ENCODE data around the gene LIMS1. TPM values are rescaled to one million over a fixed set of nuclear protein-coding genes. Genes with fewer than 3 reads are reported as not detected.

Gene LIMS1
- total RNA-seq, 2 donors from 2014 or later, result 82.9 to 90.4 TPM

DNA sequence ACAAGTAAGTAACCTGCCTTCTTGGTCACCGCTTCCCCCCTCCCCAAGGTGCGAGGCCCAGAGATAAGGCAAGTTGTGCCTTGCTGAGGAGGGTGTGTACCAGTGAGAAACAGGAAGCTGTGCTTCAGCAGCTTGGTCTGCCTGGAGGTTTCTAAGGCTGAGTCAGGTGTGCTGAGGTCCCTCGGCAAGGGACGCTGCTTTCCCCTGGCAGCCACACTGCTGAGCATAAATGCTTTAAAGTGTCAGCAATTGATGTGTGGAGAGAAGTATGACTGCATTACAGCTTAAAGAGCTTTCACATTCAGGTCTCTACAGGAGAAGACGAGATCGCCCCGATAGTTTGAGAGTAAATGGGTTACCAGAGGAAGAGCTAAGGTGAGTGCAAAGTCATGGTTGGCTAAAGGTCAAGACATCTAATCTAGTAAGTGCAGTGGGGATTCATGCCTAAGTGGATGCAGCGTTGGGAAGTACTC, 86.9 kb downstream of the LIMS1 start:
- H3K4me1 ChIP-seq (replicated peaks), result peaks cover 6% of the 10 kb centered on the region
- no peaks in the 10 kb centered on the region for H3K9me3 ChIP-seq
- H3K36me3 ChIP-seq, result no peaks in the 10 kb centered on the region
- peak overlapping the region; percentile 7 to 13 for H3K27ac ChIP-seq
- H3K27me3 ChIP-seq (replicated peaks; ENCODE audit: insufficient read depth), result no peaks in the 10 kb centered on the region
- no peak overlapping the region for H3K4me3 ChIP-seq
- TF ChIP-seq, protein P1, sequence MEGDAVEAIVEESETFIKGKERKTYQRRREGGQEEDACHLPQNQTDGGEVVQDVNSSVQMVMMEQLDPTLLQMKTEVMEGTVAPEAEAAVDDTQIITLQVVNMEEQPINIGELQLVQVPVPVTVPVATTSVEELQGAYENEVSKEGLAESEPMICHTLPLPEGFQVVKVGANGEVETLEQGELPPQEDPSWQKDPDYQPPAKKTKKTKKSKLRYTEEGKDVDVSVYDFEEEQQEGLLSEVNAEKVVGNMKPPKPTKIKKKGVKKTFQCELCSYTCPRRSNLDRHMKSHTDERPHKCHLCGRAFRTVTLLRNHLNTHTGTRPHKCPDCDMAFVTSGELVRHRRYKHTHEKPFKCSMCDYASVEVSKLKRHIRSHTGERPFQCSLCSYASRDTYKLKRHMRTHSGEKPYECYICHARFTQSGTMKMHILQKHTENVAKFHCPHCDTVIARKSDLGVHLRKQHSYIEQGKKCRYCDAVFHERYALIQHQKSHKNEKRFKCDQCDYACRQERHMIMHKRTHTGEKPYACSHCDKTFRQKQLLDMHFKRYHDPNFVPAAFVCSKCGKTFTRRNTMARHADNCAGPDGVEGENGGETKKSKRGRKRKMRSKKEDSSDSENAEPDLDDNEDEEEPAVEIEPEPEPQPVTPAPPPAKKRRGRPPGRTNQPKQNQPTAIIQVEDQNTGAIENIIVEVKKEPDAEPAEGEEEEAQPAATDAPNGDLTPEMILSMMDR (IDR thresholded peaks at IDR 0.05), result no peak
- TF ChIP-seq POLR2A (IDR thresholded peaks at IDR 0.05) (peak; percentile 48), POLR2AphosphoS5 (IDR thresholded peaks at IDR 0.05) (peak; percentile 53)
- 32% methylated on average over 8 of the region's 8 CpGs for WGBS
- DNase-seq (ENCODE audit: low spot score), result peak; percentile 56
- intact Hi-C loops (cut with DNase I), result no loop called here

DNA sequence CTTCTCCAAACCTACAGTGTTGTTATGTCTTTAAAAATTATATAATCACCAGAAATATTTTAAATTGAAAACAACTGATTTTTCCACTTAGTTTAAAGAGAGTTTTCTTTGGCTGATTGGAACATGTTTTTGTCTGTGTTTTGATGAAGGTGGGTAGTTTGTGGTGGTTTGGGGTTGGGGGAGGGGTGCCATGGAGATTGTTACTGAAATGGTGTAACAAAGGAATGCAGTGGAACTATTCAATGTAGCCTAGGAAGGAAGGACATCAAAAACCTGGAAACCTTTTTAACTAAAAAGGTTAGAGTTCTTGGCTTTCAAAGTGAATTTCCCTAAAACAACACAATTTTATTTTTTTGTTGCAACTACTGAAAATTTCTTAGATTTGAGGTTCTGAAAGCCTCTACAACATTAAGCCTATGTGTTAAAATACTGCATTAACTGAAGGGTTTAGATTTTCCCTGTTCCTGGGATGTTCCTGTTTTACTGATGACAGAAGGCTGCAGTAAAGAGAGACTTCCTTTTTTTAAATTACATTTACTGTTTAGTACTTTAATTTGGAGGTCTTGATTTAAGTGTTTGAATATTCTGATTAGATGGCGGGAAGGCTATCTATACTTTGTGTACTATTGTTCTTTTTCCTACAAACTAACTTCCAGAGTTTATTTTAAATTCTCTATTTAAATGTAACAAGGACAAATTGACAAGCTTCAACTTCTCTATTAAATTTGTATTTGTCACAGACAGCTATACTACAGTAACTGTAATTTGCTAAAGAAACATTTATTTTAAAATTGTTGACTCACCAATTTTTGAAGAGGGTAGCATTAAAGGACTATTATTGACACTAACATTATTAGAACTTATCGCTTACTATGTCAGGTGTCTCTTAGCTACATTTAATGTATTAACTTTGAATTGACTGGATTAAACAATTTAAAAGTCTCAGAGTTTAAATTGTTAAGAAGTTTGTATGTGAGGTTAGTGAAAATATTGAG, 87.7 kb downstream of the LIMS1 start:
- H3K36me3 ChIP-seq, result no peaks in the 10 kb centered on the region
- no peak for TF ChIP-seq POLR2A (IDR thresholded peaks at IDR 0.05)
- no peak for TF ChIP-seq POLR2AphosphoS5 (IDR thresholded peaks at IDR 0.05)
- TF ChIP-seq, protein P1 (IDR thresholded peaks at IDR 0.05), result no peak
- 94% methylated on average over 2 of the region's 2 CpGs for WGBS
- H3K27ac ChIP-seq, result peak overlapping the region in 1 of 2 donors; percentile 13
- H3K9me3 ChIP-seq, result no peaks in the 10 kb centered on the region
- H3K4me1 ChIP-seq (replicated peaks), result no peaks in the 10 kb centered on the region
- H3K4me3 ChIP-seq, result no peak overlapping the region
- no peaks in the 10 kb centered on the region for H3K27me3 ChIP-seq (replicated peaks; ENCODE audit: insufficient read depth)
- intact Hi-C loops (cut with DNase I), result no loop called here
- no peak for DNase-seq (ENCODE audit: low spot score)

DNA sequence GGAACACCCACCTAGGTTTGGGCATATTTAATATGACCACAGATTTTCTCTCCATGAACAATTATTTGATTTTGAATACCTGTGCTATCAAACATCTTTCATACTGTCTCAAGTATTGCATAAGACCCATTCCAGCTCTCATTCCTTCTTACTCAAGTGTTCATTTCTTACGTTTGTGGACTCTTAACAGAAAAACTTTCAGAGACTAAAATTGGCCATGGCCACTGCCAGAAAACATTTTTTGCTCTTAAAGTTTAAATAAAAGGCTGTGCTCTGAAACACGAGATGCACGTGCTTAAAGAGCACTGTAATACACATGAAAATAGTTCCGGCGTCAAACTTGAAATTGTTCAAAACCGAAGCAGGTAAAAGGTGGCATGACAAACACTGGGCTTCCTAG, 89.3 kb downstream of the LIMS1 start:
- intact Hi-C loops (cut with DNase I), result no loop called here
- H3K36me3 ChIP-seq, result no peaks in the 10 kb centered on the region
- 28% methylated on average over 6 of the region's 6 CpGs for WGBS
- DNase-seq (ENCODE audit: low spot score), result no peak
- TF ChIP-seq POLR2AphosphoS5 (IDR thresholded peaks at IDR 0.05), result no peak
- no peak for TF ChIP-seq POLR2A (IDR thresholded peaks at IDR 0.05)
- TF ChIP-seq, protein P1 (IDR thresholded peaks at IDR 0.05), result no peak
- no peaks in the 10 kb centered on the region for H3K9me3 ChIP-seq
- H3K27ac ChIP-seq, result no peak overlapping the region
- H3K4me1 ChIP-seq (replicated peaks), result no peaks in the 10 kb centered on the region
- H3K4me3 ChIP-seq, result no peak overlapping the region
- no peaks in the 10 kb centered on the region for H3K27me3 ChIP-seq (replicated peaks; ENCODE audit: insufficient read depth)

DNA sequence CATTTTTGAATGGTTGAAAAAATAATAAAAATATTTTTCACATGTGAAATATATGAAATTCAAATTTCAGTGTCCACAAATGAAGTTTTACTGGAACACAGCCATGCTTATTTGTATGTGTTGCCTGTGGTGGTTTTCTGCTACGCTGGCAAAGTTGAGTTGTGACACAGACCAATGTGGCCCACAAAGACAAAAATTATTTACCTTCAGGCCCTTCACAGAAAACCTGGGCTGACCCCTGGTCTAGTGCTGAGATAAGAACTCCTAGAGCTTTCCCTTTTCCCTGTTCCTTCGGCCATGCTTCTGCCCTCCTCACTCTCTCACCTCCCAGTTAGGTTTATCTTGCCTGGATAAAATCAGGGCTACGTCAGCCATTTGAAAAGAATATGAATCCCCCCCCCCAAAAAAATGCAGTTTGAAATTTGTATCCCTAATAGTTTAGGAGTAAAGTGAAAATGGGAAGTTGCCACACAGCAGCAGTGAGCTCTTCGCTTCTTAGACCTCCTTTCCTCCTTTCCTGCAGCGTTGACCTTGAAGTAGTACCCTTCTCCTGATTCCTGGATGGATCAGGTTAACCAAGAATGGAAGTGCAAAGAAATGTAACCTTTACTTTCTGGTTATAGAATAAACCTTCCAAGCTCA, 91.0 kb downstream of the LIMS1 start:
- H3K27ac ChIP-seq, result no peak overlapping the region
- intact Hi-C loops (cut with DNase I), result no loop called here
- DNase-seq (ENCODE audit: low spot score), result no peak
- no peaks in the 10 kb centered on the region for H3K36me3 ChIP-seq
- no peaks in the 10 kb centered on the region for H3K9me3 ChIP-seq
- TF ChIP-seq, protein P1 (IDR thresholded peaks at IDR 0.05), result no peak
- no peak for TF ChIP-seq POLR2AphosphoS5 (IDR thresholded peaks at IDR 0.05)
- no peaks in the 10 kb centered on the region for H3K27me3 ChIP-seq (replicated peaks; ENCODE audit: insufficient read depth)
- no peak overlapping the region for H3K4me3 ChIP-seq
- 90% methylated on average over 5 of the region's 5 CpGs for WGBS
- H3K4me1 ChIP-seq (replicated peaks), result no peaks in the 10 kb centered on the region

All from prostate gland (tissue), 2 donors.